ENCODE results near the gene CCDC116.
"Not testable (repeated sequence)": the region's sequence is repeated elsewhere in the genome, so short reads cannot be mapped to it uniquely, and the experiment has no call there.

The CCDC116 gene

DNA sequence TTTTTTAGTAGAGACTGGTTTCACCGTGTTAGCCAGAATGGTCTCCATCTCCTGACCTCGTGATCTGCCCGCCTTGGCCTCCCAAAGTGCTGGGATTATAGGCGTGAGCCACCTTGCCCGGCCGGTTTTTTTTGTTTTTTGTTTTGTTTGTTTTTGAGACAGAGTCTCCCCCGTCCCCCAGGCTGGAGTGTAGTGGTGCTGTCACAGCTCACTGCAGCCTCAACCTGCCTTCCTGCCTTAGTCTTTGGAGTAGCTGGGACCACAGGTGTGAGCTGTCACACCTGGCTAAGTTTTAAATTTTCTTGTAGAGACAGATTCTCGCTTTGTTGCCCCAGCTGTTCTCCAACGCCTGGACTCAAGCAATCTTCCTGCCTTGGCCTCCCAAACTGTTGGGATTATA, 36.5 kb downstream of the CCDC116 start:
- TF ChIP-seq CTCF (IDR thresholded peaks at IDR 0.05; ENCODE audit: low read depth, low read length, missing control alignments), result no peak
- H3K4me3 ChIP-seq (ENCODE audit: low read depth, low read length), result no peak overlapping the region
- no peak for DNase-seq (ENCODE audit: low read depth)

- H3K4me3 ChIP-seq (ENCODE audit: low read depth, low read length), result no peak overlapping the region
- DNase-seq (ENCODE audit: low read depth), result no peak
- no peak for TF ChIP-seq CTCF (IDR thresholded peaks at IDR 0.05; ENCODE audit: low read depth, low read length, missing control alignments)
Observed at GRCh38 chr22:21672107-21672629, 39.6 kb downstream of the CCDC116 start.

GRCh38 chr22:21673534-21674321, 41.2 kb downstream of the CCDC116 start:
- H3K4me3 ChIP-seq (ENCODE audit: low read depth, low read length), result no peak overlapping the region
- no peak for TF ChIP-seq CTCF (IDR thresholded peaks at IDR 0.05; ENCODE audit: low read depth, low read length, missing control alignments)
- DNase-seq (ENCODE audit: low read depth), result no peak

GRCh38 chr22:21674638-21675245, 42.2 kb downstream of the CCDC116 start:
- no peak for TF ChIP-seq CTCF (IDR thresholded peaks at IDR 0.05; ENCODE audit: low read depth, low read length, missing control alignments)
- no peak for DNase-seq (ENCODE audit: low read depth)
- H3K4me3 ChIP-seq (ENCODE audit: low read depth, low read length), result no peak overlapping the region

GRCh38 chr22:21677606-21678443, 45.3 kb downstream of the CCDC116 start:
- no peak for TF ChIP-seq CTCF (IDR thresholded peaks at IDR 0.05; ENCODE audit: low read depth, low read length, missing control alignments)
- H3K4me3 ChIP-seq (ENCODE audit: low read depth, low read length), result no peak overlapping the region
- no peak for DNase-seq (ENCODE audit: low read depth)

GRCh38 chr22:21678842-21679241, 46.3 kb downstream of the CCDC116 start:
- H3K4me3 ChIP-seq (ENCODE audit: low read depth, low read length); DNase-seq (ENCODE audit: low read depth): not testable (repeated sequence)

DNA sequence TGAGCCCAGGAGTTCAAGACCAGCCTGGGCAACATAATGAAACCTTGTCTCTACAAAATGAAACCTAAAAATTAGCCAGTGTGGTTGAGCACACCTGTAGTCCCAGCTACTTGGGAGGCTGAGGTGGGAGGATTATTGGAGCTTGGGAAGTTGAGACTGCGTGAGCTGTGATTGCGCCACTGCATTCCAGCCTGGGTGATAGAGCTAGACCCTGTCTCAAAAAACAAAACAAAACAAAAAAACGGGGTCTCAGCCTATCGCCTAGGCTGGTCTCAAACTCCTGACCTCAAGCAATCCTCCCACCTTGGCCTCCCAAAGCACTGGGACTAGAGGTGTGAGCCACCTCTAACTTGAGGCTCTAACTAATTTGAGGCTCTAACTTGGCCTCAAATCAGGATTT, 46.8 kb downstream of the CCDC116 start:
- no peak for DNase-seq (ENCODE audit: low read depth)
- TF ChIP-seq CTCF (IDR thresholded peaks at IDR 0.05; ENCODE audit: low read depth, low read length, missing control alignments), result no peak

More for the DNA sequence above, 46.8 kb downstream of the CCDC116 start:
- H3K4me3 ChIP-seq (ENCODE audit: low read depth, low read length), result no peak overlapping the region

Measured in GM12864 (cell line).